Progenitor cell of endocrine pancreas (in vitro differentiated cells): Measurements from ENCODE around the gene ARHGAP8. TPM values are rescaled to one million over a fixed set of nuclear protein-coding genes. Genes with fewer than 3 reads are reported as not detected.

Experiments used
- DNase-seq: peaks from one replicate; pipeline ENCODE4 v3.0.0; 2021; ENCODE audit warnings: low spot score; ENCODE audit not compliant: unreplicated experiment
- H3K27ac Mint-ChIP-seq: 2 replicates; pipeline ENCODE4 v1.8.0; 2021; ENCODE audit warnings: mild to moderate bottlenecking, moderate library complexity, mixed read lengths
- H3K27me3 Mint-ChIP-seq: 2 replicates; pipeline ENCODE4 v1.8.0; 2021; ENCODE audit warnings: mixed read lengths
- H3K36me3 Mint-ChIP-seq: 2 replicates; pipeline ENCODE4 v1.8.0; 2022; ENCODE audit warnings: mixed read lengths; ENCODE audit not compliant: insufficient read depth
- H3K4me1 Mint-ChIP-seq: 2 replicates; pipeline ENCODE4 v1.8.0; 2021; ENCODE audit warnings: low read depth, mixed read lengths
- H3K4me3 Mint-ChIP-seq: 2 replicates; pipeline ENCODE4 v1.8.0; 2021; ENCODE audit warnings: low read depth, mild to moderate bottlenecking, moderate library complexity, mixed read lengths
- H3K9me3 Mint-ChIP-seq: 2 replicates; pipeline ENCODE4 v1.8.0; 2021; ENCODE audit warnings: low read depth, mixed read lengths
- CTCF ChIP-seq: fragments of 200-600 bp; sonication (generic); IDR thresholded peaks from one replicate; pipeline ENCODE4 v1.5.0; 2021; ENCODE audit warnings: antibody characterized with exemption, mild to moderate bottlenecking; ENCODE audit not compliant: unreplicated experiment
- total RNA-seq: library from RNA; stranded (reverse); gene quantifications from 2 replicates; pipeline ENCODE4 v1.2.1, GENCODE V29; 2021

The ARHGAP8 gene
- total RNA-seq, 1 donor from 2014 or later: 100 TPM

DNA sequence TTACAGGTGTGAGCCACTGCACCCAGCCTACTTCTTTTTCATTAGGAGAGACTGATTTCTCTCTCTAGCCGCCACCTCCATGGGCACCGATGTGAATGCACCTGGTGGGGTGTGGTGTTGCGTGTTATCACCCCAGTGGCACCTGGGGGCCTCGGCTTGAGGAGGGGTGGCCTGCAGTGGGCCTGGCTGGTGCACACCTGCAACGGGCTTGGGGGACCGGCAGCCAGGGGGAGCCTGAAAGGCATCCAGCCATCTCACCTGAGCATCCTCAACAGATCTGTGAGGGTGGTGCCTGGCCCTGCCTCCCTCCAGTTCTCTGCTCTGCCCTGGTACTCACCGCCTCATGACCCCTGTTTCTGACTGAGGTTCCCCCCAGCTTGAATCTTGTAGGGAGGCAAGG is 108.9 kb downstream of the ARHGAP8 start:
- H3K36me3 Mint-ChIP-seq: peaks cover 19% of the 10 kb centered on the region
- no peaks in the 10 kb centered on the region for H3K4me1 Mint-ChIP-seq
- no peak for DNase-seq
- no peaks in the 10 kb centered on the region for H3K9me3 Mint-ChIP-seq
- no peak for TF ChIP-seq CTCF
- H3K27me3 Mint-ChIP-seq: no peaks in the 10 kb centered on the region
- no peak overlapping the region for H3K4me3 Mint-ChIP-seq
- H3K27ac Mint-ChIP-seq: no peak overlapping the region

GRCh38 chr22:44862281-44862680 is 109.9 kb downstream of the ARHGAP8 start:
- Mint-ChIP-seq H3K36me3 (peaks cover 17% of the 10 kb centered on the region), H3K4me3 (no peak overlapping the region), H3K27ac (no peak overlapping the region), H3K27me3 (no peaks in the 10 kb centered on the region), H3K4me1 (no peaks in the 10 kb centered on the region), H3K9me3 (peaks cover 2% of the 10 kb centered on the region)
- no peak for DNase-seq
- no peak for TF ChIP-seq CTCF

DNA sequence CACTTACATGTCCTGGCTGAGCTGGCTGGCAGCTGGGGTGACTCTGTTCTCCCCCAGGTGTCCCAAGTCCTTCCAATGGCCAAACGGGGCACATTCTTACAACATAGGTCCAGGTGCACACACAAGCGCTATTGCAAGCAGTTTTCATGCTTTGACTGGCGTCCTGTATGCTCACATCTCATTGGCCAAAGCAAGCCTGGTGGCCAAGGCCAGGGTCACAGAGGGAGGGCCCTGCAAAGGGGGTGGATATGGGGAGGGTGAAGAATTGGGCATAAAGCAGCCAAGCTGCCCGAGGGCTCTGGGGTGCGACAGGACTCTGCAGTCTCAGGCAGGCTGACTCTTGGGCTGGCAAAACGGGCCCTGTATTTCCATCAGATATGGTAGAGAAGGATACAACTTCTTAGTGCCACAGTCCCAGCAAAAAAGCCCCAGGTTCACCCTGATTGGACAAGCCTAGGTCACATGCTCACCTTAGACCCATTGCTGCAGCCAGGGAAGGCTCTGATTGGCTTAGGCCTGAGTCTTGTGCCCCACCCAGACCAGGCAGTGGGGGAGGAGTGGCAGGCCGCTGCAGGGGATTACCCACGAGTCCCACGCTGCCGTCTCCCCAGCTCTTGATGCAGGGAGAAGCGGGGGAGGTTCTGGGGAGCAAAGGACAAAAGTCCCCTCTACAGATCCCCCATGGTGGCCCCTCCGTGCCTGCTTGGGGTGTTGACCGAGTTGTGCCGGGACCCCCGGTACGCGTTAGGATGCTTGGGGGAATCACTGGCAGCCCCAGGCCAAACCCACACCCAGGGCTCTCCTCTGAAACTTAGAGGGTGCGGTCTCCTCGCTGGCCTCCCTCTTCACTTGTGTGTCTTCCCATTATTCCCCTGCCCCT is 110.8 kb downstream of the ARHGAP8 start:
- no peaks in the 10 kb centered on the region for H3K27me3 Mint-ChIP-seq
- no peak for DNase-seq

GRCh38 chr22:44865193-44866057 is 113.0 kb downstream of the ARHGAP8 start:
- no peak for TF ChIP-seq CTCF
- Mint-ChIP-seq H3K36me3 (peaks cover 14% of the 10 kb centered on the region), H3K27me3 (no peaks in the 10 kb centered on the region), H3K9me3 (peaks cover 3% of the 10 kb centered on the region), H3K4me3 (no peak overlapping the region), H3K4me1 (peaks cover 5% of the 10 kb centered on the region), H3K27ac (no peak overlapping the region)
- no peak for DNase-seq

More for the DNA sequence above, 110.8 kb downstream of the ARHGAP8 start:
- no peaks in the 10 kb centered on the region for H3K4me1 Mint-ChIP-seq
- H3K36me3 Mint-ChIP-seq: peaks cover 16% of the 10 kb centered on the region
- peaks cover 3% of the 10 kb centered on the region for H3K9me3 Mint-ChIP-seq
- H3K27ac Mint-ChIP-seq: no peak overlapping the region
- H3K4me3 Mint-ChIP-seq: no peak overlapping the region
- TF ChIP-seq CTCF: no peak

GRCh38 chr22:44869196-44869595 is 116.8 kb downstream of the ARHGAP8 start:
- TF ChIP-seq CTCF: no peak
- Mint-ChIP-seq H3K36me3 (peaks cover 11% of the 10 kb centered on the region), H3K9me3 (peaks cover 8% of the 10 kb centered on the region), H3K4me3 (no peak overlapping the region), H3K27ac (peak overlapping the region; percentile 15), H3K27me3 (no peaks in the 10 kb centered on the region), H3K4me1 (peaks cover 6% of the 10 kb centered on the region)
- no peak for DNase-seq
